T-cell (primary cell): Measurements from ENCODE around the gene LYVE1. TPM values are rescaled to one million over a fixed set of nuclear protein-coding genes. Genes with fewer than 3 reads are reported as not detected.

ENCODE experiments used
- ATAC-seq, 4 experiments: fragments of 200-7000 bp in 3 of 4; fragments of 150-1000 bp in 1 of 4; cut with Tn5 transposase; replicated peaks in 1 of 4; 1 replicate in 3 of 4; 2 replicates in 1 of 4; pipeline ENCODE4 v1.10.0; 2021; ENCODE audit warnings: moderate library complexity in 3 of 4, mild to moderate bottlenecking in 2 of 4, moderate number of reproducible peaks in 1 of 4
- CTCF ChIA-PET, 2 donors: fragments of 300-600 bp; sonication (Branson Sonifier 250); formaldehyde crosslinking; loops; one replicate each; lab custom pipeline; 2022; ENCODE audit warnings: antibody characterized with exemption in 2 of 2; lab: Charles Lee
- POLR2A ChIA-PET, 2 donors: fragments of 300-600 bp; sonication (Branson Sonifier 250); formaldehyde crosslinking; loops; one replicate each; lab custom pipeline; 2022; ENCODE audit warnings: antibody characterized with exemption in 2 of 2; lab: Charles Lee
- DNase-seq, 35 experiments: peaks; one replicate each; pipeline versions ENCODE4 v3.0.0 to v3.0.0-alpha.2; 2013 to 2023
- H3K27ac ChIP-seq: one replicate; pipeline ENCODE4 v1.5.1; 2013; ENCODE audit warnings: low read length
- H3K27me3 ChIP-seq, 2 experiments: replicated peaks in 1 of 2; 1 replicate in 1 of 2; 2 replicates in 1 of 2; pipeline versions ENCODE4 v1.6.1 to v1.7.0; 2013; ENCODE audit warnings: low read length in 1 of 2, mixed read lengths in 1 of 2; ENCODE audit not compliant: control insufficient read depth in 2 of 2, insufficient read depth in 2 of 2; ENCODE audit errors: extremely low read depth in 1 of 2
- H3K36me3 ChIP-seq, 2 donors: 1 replicate in 1 of 2; 2 replicates in 1 of 2; pipeline versions ENCODE4 v1.6.1 to v1.7.0; 2013; ENCODE audit warnings: low read length in 1 of 2; ENCODE audit not compliant: control insufficient read depth in 2 of 2, insufficient read depth in 1 of 2; ENCODE audit errors: extremely low read depth in 1 of 2
- H3K4me1 ChIP-seq, 2 experiments: 1 replicate in 1 of 2; 2 replicates in 1 of 2; pipeline versions ENCODE4 v1.6.1 to v1.7.0; 2013; ENCODE audit warnings: low read length in 2 of 2, mixed read lengths in 1 of 2; ENCODE audit not compliant: insufficient read depth in 2 of 2, control insufficient read depth in 1 of 2; ENCODE audit errors: extremely low read depth in 1 of 2
- H3K4me3 ChIP-seq, 2 donors: 1 replicate in 1 of 2; 2 replicates in 1 of 2; pipeline versions ENCODE4 v1.5.1 to v1.7.0; 2013; ENCODE audit warnings: mild to moderate bottlenecking in 2 of 2, low read length in 1 of 2, moderate library complexity in 1 of 2; ENCODE audit not compliant: control insufficient read depth in 1 of 2; ENCODE audit errors: extremely low read depth in 1 of 2
- H3K9me3 ChIP-seq: 2 replicates; pipeline ENCODE4 v1.7.0; 2013
- H3K27ac Mint-ChIP-seq, 2 donors: one replicate each; pipeline ENCODE4 v1.8.0; 2020 to 2021; ENCODE audit warnings: mild to moderate bottlenecking in 2 of 2, mixed read lengths in 2 of 2
- H3K27me3 Mint-ChIP-seq, 2 donors: one replicate each; pipeline ENCODE4 v1.8.0; 2021 to 2022; ENCODE audit warnings: mixed read lengths in 2 of 2
- H3K36me3 Mint-ChIP-seq: one replicate; pipeline ENCODE4 v1.8.0; 2021; ENCODE audit warnings: mixed read lengths
- H3K4me1 Mint-ChIP-seq, 3 donors: one replicate each; pipeline ENCODE4 v1.8.0; 2020 to 2022; ENCODE audit warnings: mixed read lengths in 3 of 3, mild to moderate bottlenecking in 1 of 3
- H3K4me3 Mint-ChIP-seq, 3 donors: one replicate each; pipeline ENCODE4 v1.8.0; 2020 to 2022; ENCODE audit warnings: mild to moderate bottlenecking in 3 of 3, mixed read lengths in 3 of 3, moderate library complexity in 3 of 3
- H3K9me3 Mint-ChIP-seq, 3 donors: one replicate each; pipeline ENCODE4 v1.8.0; 2020 to 2022; ENCODE audit warnings: mixed read lengths in 3 of 3
- WGBS: methylation state at CpG from one replicate; pipeline ENCODE4 v1.1.5; 2013; ENCODE audit warnings: missing lambda C conversion rate; ENCODE audit not compliant: insufficient coverage; 5-methylcytosine and 5-hydroxymethylcytosine counted together
- total RNA-seq, 35 experiments: library from RNA in 6 of 35; stranded (reverse) in 6 of 35; fragments of 120-200 nt in 1 of 35; gene quantifications; one replicate each; pipeline versions ENCODE4 v1.2.1 to v1.2.4 and lab custom pipeline; 2013 to 2026

The LYVE1 gene
- total RNA-seq, 5 donors from 2014 or later (not counting 1 experiment from before 2014, with no cell fraction given): 0.33 to 0.61 (median 0.38) TPM; not detected in 2

GRCh38 chr11:10567446-10567845 lies 1.0 kb downstream of the LYVE1 start:
- no peak for ATAC-seq
- H3K4me1 ChIP-seq: no peaks in the 10 kb centered on the region
- no peak overlapping the region for H3K27ac ChIP-seq
- H3K4me3 Mint-ChIP-seq: no peak overlapping the region
- H3K9me3 ChIP-seq: no peaks in the 10 kb centered on the region
- H3K4me3 ChIP-seq: no peak overlapping the region
- ChIA-PET CTCF (no interaction called here), POLR2A (no interaction called here)
- WGBS: no CpG with 5 or more reads among the region's 2 CpGs
- H3K27me3 Mint-ChIP-seq: peaks cover 5 to 9% of the 10 kb centered on the region in 2 donors
- H3K27ac Mint-ChIP-seq: no peak overlapping the region
- H3K27me3 ChIP-seq: no peaks in the 10 kb centered on the region
- no peaks in the 10 kb centered on the region for H3K36me3 Mint-ChIP-seq
- no peak for DNase-seq
- no peaks in the 10 kb centered on the region for H3K4me1 Mint-ChIP-seq
- no peaks in the 10 kb centered on the region for H3K36me3 ChIP-seq
- no peaks in the 10 kb centered on the region for H3K9me3 Mint-ChIP-seq

GRCh38 chr11:10566257-10566957 lies 2.1 kb downstream of the LYVE1 start:
- POLR2A ChIA-PET: interaction anchor here in 1 of 2 donors (0.6 kb wide), 1 partner anchor 176 kb away, joined by 6 read pairs; no protein-coding TSS in a partner anchor
- Mint-ChIP-seq H3K4me3 (no peak overlapping the region), H3K27ac (no peak overlapping the region), H3K9me3 (no peaks in the 10 kb centered on the region), H3K27me3 (peaks cover 5 to 9% of the 10 kb centered on the region in 2 donors), H3K4me1 (no peaks in the 10 kb centered on the region), H3K36me3 (no peaks in the 10 kb centered on the region)
- ATAC-seq (no peak), DNase-seq (no peak)
- Histone ChIP-seq H3K36me3 (no peaks in the 10 kb centered on the region), H3K4me1 (no peaks in the 10 kb centered on the region), H3K27me3 (no peaks in the 10 kb centered on the region), H3K9me3 (no peaks in the 10 kb centered on the region), H3K27ac (no peak overlapping the region), H3K4me3 (no peak overlapping the region)
- CTCF ChIA-PET: no interaction called here
- no CpG with 5 or more reads among the region's 6 CpGs for whole genome bisulfite sequencing

- H3K27me3 ChIP-seq: no peaks in the 10 kb centered on the region
- no peaks in the 10 kb centered on the region for H3K9me3 Mint-ChIP-seq
- no peak for DNase-seq
- no peaks in the 10 kb centered on the region for H3K4me1 ChIP-seq
- no peaks in the 10 kb centered on the region for H3K9me3 ChIP-seq
- H3K4me3 ChIP-seq: no peak overlapping the region
- peaks cover 5 to 8% of the 10 kb centered on the region in 2 donors for H3K27me3 Mint-ChIP-seq
- POLR2A ChIA-PET: no interaction called here
- WGBS: 80% methylated on average over 1 of the region's 4 CpGs
- no peak for ATAC-seq
- H3K36me3 Mint-ChIP-seq: no peaks in the 10 kb centered on the region
- no peaks in the 10 kb centered on the region for H3K4me1 Mint-ChIP-seq
- H3K27ac Mint-ChIP-seq: no peak overlapping the region
- CTCF ChIA-PET: no interaction called here
- H3K36me3 ChIP-seq: no peaks in the 10 kb centered on the region
- no peak overlapping the region for H3K27ac ChIP-seq
- no peak overlapping the region for H3K4me3 Mint-ChIP-seq
Measured at GRCh38 chr11:10565493-10565892, 3.0 kb downstream of the LYVE1 start.

GRCh38 chr11:10564696-10565318 lies 3.7 kb downstream of the LYVE1 start:
- Histone ChIP-seq H3K4me3 (no peak overlapping the region), H3K27ac (no peak overlapping the region), H3K4me1 (no peaks in the 10 kb centered on the region), H3K36me3 (no peaks in the 10 kb centered on the region), H3K27me3 (no peaks in the 10 kb centered on the region), H3K9me3 (no peaks in the 10 kb centered on the region)
- DNase-seq (no peak), ATAC-seq (no peak)
- Mint-ChIP-seq H3K27me3 (peaks cover 5 to 8% of the 10 kb centered on the region in 2 donors), H3K4me1 (no peaks in the 10 kb centered on the region), H3K9me3 (no peaks in the 10 kb centered on the region), H3K36me3 (no peaks in the 10 kb centered on the region), H3K27ac (no peak overlapping the region), H3K4me3 (no peak overlapping the region)
- ChIA-PET POLR2A (no interaction called here), CTCF (no interaction called here)
- WGBS: no CpG with 5 or more reads among the region's 1 CpG

- no peak for DNase-seq
- ChIA-PET CTCF (no interaction called here), POLR2A (no interaction called here)
- no peak overlapping the region for H3K4me3 Mint-ChIP-seq
- H3K36me3 ChIP-seq: no peaks in the 10 kb centered on the region
- H3K9me3 Mint-ChIP-seq: no peaks in the 10 kb centered on the region
- H3K27me3 Mint-ChIP-seq: peaks cover 5 to 10% of the 10 kb centered on the region in 2 donors
- H3K27me3 ChIP-seq: no peaks in the 10 kb centered on the region
- WGBS: 70% methylated on average over 2 of the region's 3 CpGs
- H3K36me3 Mint-ChIP-seq: no peaks in the 10 kb centered on the region
- H3K4me1 Mint-ChIP-seq: no peaks in the 10 kb centered on the region
- no peak for ATAC-seq
- no peak overlapping the region for H3K27ac ChIP-seq
- H3K4me1 ChIP-seq: no peaks in the 10 kb centered on the region
- H3K27ac Mint-ChIP-seq: no peak overlapping the region
- H3K9me3 ChIP-seq: no peaks in the 10 kb centered on the region
- no peak overlapping the region for H3K4me3 ChIP-seq
Measured at GRCh38 chr11:10564030-10564429, 4.4 kb downstream of the LYVE1 start.

GRCh38 chr11:10561947-10562346 lies 6.5 kb downstream of the LYVE1 start:
- Histone ChIP-seq H3K4me3 (no peak overlapping the region), H3K36me3 (no peaks in the 10 kb centered on the region), H3K27me3 (no peaks in the 10 kb centered on the region), H3K27ac (no peak overlapping the region), H3K9me3 (no peaks in the 10 kb centered on the region), H3K4me1 (no peaks in the 10 kb centered on the region)
- no peak overlapping the region for H3K27ac Mint-ChIP-seq
- no peak overlapping the region for H3K4me3 Mint-ChIP-seq
- no peak for ATAC-seq
- no peaks in the 10 kb centered on the region for H3K4me1 Mint-ChIP-seq
- H3K27me3 Mint-ChIP-seq: peaks cover 12 to 13% of the 10 kb centered on the region in 2 donors
- no peak for DNase-seq
- 100% methylated on average over 1 of the region's 1 CpG for WGBS
- H3K9me3 Mint-ChIP-seq: no peaks in the 10 kb centered on the region
- POLR2A ChIA-PET: no interaction called here
- CTCF ChIA-PET: interaction anchor here in 1 of 2 donors (1.2 kb wide), 1 partner anchor 148 kb away, joined by 3 read pairs; no protein-coding TSS in a partner anchor
- no peaks in the 10 kb centered on the region for H3K36me3 Mint-ChIP-seq
